HCT116 (cell line): ENCODE results near the gene ATP8A2. TPM values are rescaled to one million over a fixed set of nuclear protein-coding genes. Genes with fewer than 3 reads are reported as not detected.

Experiments
- ATAC-seq: fragments of 200-7000 bp; cut with Tn5 transposase; 2 replicates; pipeline ENCODE4 v1.9.1; 2020; ENCODE audit warnings: mild to moderate bottlenecking, moderate library complexity
- BruUV-seq: library from RNA; stranded (reverse); fragments of 400-500 nt; replicated peaks from 2 replicates; lab custom pipeline; 2021; lab: Mats Ljungman, UMichigan
- CTCF ChIA-PET: fragments of 300-600 bp; sonication (Branson Sonifier 250); formaldehyde crosslinking; loops from one replicate; lab custom pipeline; 2021; ENCODE audit warnings: antibody characterized with exemption; lab: Charles Lee
- POLR2A ChIA-PET: fragments of 300-600, 350-600 bp; sonication (Branson Sonifier 250); formaldehyde crosslinking; loops from one replicate; lab custom pipeline; 2021; ENCODE audit warnings: antibody characterized with exemption; lab: Charles Lee
- RAD21 ChIA-PET, 2 experiments: fragments of 300-600 bp; sonication (Branson Sonifier 250); formaldehyde crosslinking; loops; one replicate each; lab custom pipeline; 2023; ENCODE audit warnings: low total read pairs in 2 of 2; ENCODE audit not compliant: uncharacterized antibody in 2 of 2, unreplicated experiment in 2 of 2, low non-redundant PET in 1 of 2; lab: Charles Lee
- DNase-seq: peaks from one replicate; pipeline ENCODE4 v3.0.0-alpha.2; 2010; ENCODE audit warnings: low read depth, low spot score
- H2AFZ ChIP-seq: fragments of 200-600 bp; shearing (Covaris generic), sonication (generic); 2 replicates; pipeline ENCODE4 v1.6.1; 2017; ENCODE audit warnings: low read depth, mixed run types, mixed read lengths, antibody characterized with exemption, low read length; ENCODE audit not compliant: poor library complexity, severe bottlenecking
- H3K27ac ChIP-seq: 2 replicates; pipeline ENCODE4 v1.5.1; 2012; ENCODE audit warnings: low read depth, low read length
- H3K27me3 ChIP-seq: fragments of 200-600 bp; sonication (generic); 2 replicates; pipeline ENCODE4 v1.6.1; 2016; ENCODE audit warnings: mixed run types, low read length, mixed read lengths; ENCODE audit not compliant: insufficient read depth
- H3K36me3 ChIP-seq, 2 experiments: fragments of 200-500 bp in 1 of 2; fragments of 200-600 bp in 1 of 2; sonication (Bioruptor generic) in 1 of 2; sonication (generic) in 1 of 2; 2 replicates each; pipeline versions ENCODE4 v1.5.1 to v1.6.1; 2014 to 2016; ENCODE audit warnings: low read length in 2 of 2, inconsistent platforms in 1 of 2, mixed read lengths in 1 of 2, mixed run types in 1 of 2; ENCODE audit not compliant: insufficient read depth in 2 of 2, control insufficient read depth in 1 of 2
- H3K4me1 ChIP-seq, 2 experiments: fragments of 200-600 bp in 1 of 2; sonication (generic) in 1 of 2; 2 replicates each; pipeline versions ENCODE4 v1.5.1 to v1.6.1; 2012 to 2017; ENCODE audit warnings: low read length in 2 of 2, inconsistent platforms in 1 of 2, mild to moderate bottlenecking in 1 of 2, mixed read lengths in 1 of 2, mixed run types in 1 of 2, moderate library complexity in 1 of 2; ENCODE audit not compliant: insufficient read depth in 2 of 2, control insufficient read depth in 1 of 2
- H3K4me2 ChIP-seq: fragments of 200-600 bp; sonication (generic); 2 replicates; pipeline ENCODE4 v1.6.1; 2017; ENCODE audit warnings: mixed run types, low read length, mixed read lengths
- H3K4me3 ChIP-seq, 2 experiments: fragments of 200-600 bp in 1 of 2; sonication (generic) in 1 of 2; replicated peaks in 1 of 2; 2 replicates each; pipeline ENCODE4 v1.5.1; 2011 to 2016; ENCODE audit warnings: low read length in 2 of 2, control low read depth in 1 of 2, low read depth in 1 of 2, mild to moderate bottlenecking in 1 of 2, mixed read lengths in 1 of 2, mixed run types in 1 of 2
- H3K79me2 ChIP-seq: fragments of 200-600 bp; sonication (generic); 2 replicates; pipeline ENCODE4 v1.6.1; 2017; ENCODE audit warnings: mild to moderate bottlenecking, mixed run types, low read length, moderate library complexity, mixed read lengths; ENCODE audit not compliant: insufficient read depth
- H3K9ac ChIP-seq: fragments of 200-600 bp; sonication (generic); 2 replicates; pipeline ENCODE4 v1.6.1; 2016; ENCODE audit warnings: low read length, mixed read lengths
- H3K9me2 ChIP-seq: fragments of 200-600 bp; sonication (generic), shearing (Covaris generic); 2 replicates; pipeline ENCODE4 v1.6.1; 2017; ENCODE audit warnings: mixed run types, mild to moderate bottlenecking, moderate library complexity; ENCODE audit not compliant: insufficient read depth
- H3K9me3 ChIP-seq, 2 experiments: fragments of 200-500 bp in 1 of 2; fragments of 200-600 bp in 1 of 2; sonication (Bioruptor generic) in 1 of 2; sonication (generic) in 1 of 2; 2 replicates each; pipeline ENCODE4 v1.6.1; 2014 to 2017; ENCODE audit warnings: low read length in 2 of 2, mixed read lengths in 2 of 2, inconsistent platforms in 1 of 2, low read depth in 1 of 2, mild to moderate bottlenecking in 1 of 2, mixed run types in 1 of 2, moderate library complexity in 1 of 2; ENCODE audit not compliant: control insufficient read depth in 1 of 2, insufficient read depth in 1 of 2
- H4K20me1 ChIP-seq: fragments of 200-600 bp; sonication (generic), shearing (Covaris generic); 2 replicates; pipeline ENCODE4 v1.6.1; 2017; ENCODE audit warnings: mixed run types, mild to moderate bottlenecking, moderate library complexity; ENCODE audit not compliant: insufficient read depth
- CBX3 ChIP-seq: IDR thresholded peaks from 2 replicates; pipeline ENCODE4 v1.6.1; 2012; ENCODE audit warnings: low read depth
- CEBPB ChIP-seq: IDR thresholded peaks from 2 replicates; pipeline ENCODE4 v1.6.1; 2012; ENCODE audit warnings: low read depth
- ELF1 ChIP-seq: IDR thresholded peaks from 2 replicates; pipeline ENCODE4 v1.6.1; 2012; ENCODE audit warnings: low read depth, borderline replicate concordance
- EZH2 ChIP-seq: fragments of 200-600 bp; sonication (generic); IDR thresholded peaks from 2 replicates; pipeline ENCODE4 v1.6.1; 2017; ENCODE audit warnings: antibody characterized with exemption, mixed run types
- EZH2phosphoT487 ChIP-seq: fragments of 200-600 bp; IDR thresholded peaks from 2 replicates; pipeline ENCODE4 v1.6.1; 2018; ENCODE audit warnings: antibody characterized with exemption, borderline replicate concordance
- FOSL1 ChIP-seq: IDR thresholded peaks from 2 replicates; pipeline ENCODE4 v1.6.1; 2012; ENCODE audit warnings: low read depth
- POLR2A ChIP-seq: IDR thresholded peaks from 2 replicates; pipeline ENCODE4 v1.7.0; 2011; ENCODE audit warnings: borderline replicate concordance; ENCODE audit not compliant: insufficient read depth, insufficient read length; ENCODE audit errors: extremely low read depth
- POLR2AphosphoS5 ChIP-seq: IDR thresholded peaks from 2 replicates; pipeline ENCODE4 v1.6.1; 2011; ENCODE audit warnings: mild to moderate bottlenecking, low read depth, low read length, moderate library complexity
- SRF ChIP-seq: IDR thresholded peaks from 2 replicates; pipeline ENCODE4 v1.6.1; 2012; ENCODE audit warnings: low read depth
- TCF7L2 ChIP-seq: IDR thresholded peaks from 2 replicates; pipeline ENCODE4 v1.7.0; 2011; ENCODE audit warnings: borderline replicate concordance, inconsistent platforms; ENCODE audit not compliant: insufficient read depth, insufficient read length; ENCODE audit errors: extremely low read depth
- YY1 ChIP-seq: IDR thresholded peaks from 2 replicates; pipeline ENCODE4 v1.6.1; 2011; ENCODE audit warnings: low read length, low read depth, moderate library complexity, mild to moderate bottlenecking; ENCODE audit not compliant: insufficient replicate concordance; ENCODE audit errors: extremely low read depth
- ZFX ChIP-seq: fragments of 450-650 bp; IDR thresholded peaks from 2 replicates; pipeline ENCODE4 v1.6.1; 2017
- ZNF274 ChIP-seq: fragments of 200-500 bp; sonication (Bioruptor generic); IDR thresholded peaks from 2 replicates; pipeline ENCODE4 v1.6.1; 2014; ENCODE audit warnings: mild to moderate bottlenecking, low read depth, low read length, inconsistent platforms
- intact Hi-C: fragments of 100-400 bp; cut with micrococcal nuclease; formaldehyde crosslinking; loops from 2 replicates; pipeline ENCODE4 v1.10.0; 2022
- total RNA-seq: library from RNA; stranded (reverse); gene quantifications from one replicate; pipeline ENCODE4 v1.2.1, GENCODE V29; 2021; ENCODE audit not compliant: unreplicated experiment
- TF ChIP-seq, protein P1 (sequence below): IDR thresholded peaks from 2 replicates; pipeline ENCODE4 v1.6.1; 2012
- TF ChIP-seq, protein P2 (sequence below): IDR thresholded peaks from 2 replicates; pipeline ENCODE4 v1.6.1; 2012; ENCODE audit warnings: low read depth
- TF ChIP-seq, protein P3 (sequence below), 3 experiments: fragments of 200-600 bp in 1 of 3; sonication (generic) in 1 of 3; IDR thresholded peaks in 2 of 3; conservative IDR thresholded peaks in 1 of 3; 2 replicates each; pipeline ENCODE4 v1.5.1; 2012 to 2017; ENCODE audit warnings: low read depth in 2 of 3, low read length in 2 of 3, antibody characterized with exemption in 1 of 3, borderline replicate concordance in 1 of 3, control low read depth in 1 of 3, mild to moderate bottlenecking in 1 of 3, mixed read lengths in 1 of 3, mixed run types in 1 of 3, moderate library complexity in 1 of 3; ENCODE audit not compliant: insufficient read depth in 1 of 3

Gene ATP8A2
- total RNA-seq, 1 experiment from 2014 or later, result not detected

DNA sequence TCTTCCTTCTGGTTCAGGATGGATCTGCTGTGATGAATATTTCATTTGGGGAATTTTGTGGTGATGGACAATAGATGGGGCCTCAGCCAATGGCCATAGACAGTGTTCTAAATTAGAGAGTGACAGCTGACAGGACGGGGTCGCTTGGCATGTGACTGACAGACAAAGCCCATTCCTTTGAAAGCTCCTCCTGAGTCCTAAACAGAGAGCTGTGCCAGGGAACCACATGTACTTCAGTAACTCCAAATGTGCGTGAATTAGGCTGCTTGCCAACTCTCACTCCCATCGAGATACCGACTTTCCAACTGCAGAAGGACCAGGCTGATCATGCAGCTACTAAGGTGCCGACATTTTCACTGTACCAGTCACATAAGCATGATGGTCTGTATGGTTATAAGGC, 492.3 kb downstream of the ATP8A2 start:
- Histone ChIP-seq H3K4me1 (no peaks in the 10 kb centered on the region), H3K36me3 (no peaks in the 10 kb centered on the region), H3K9me3 (no peaks in the 10 kb centered on the region), H3K4me3 (no peak overlapping the region), H2AFZ (no peak overlapping the region), H3K27ac (no peak overlapping the region), H3K79me2 (no peaks in the 10 kb centered on the region), H3K9ac (no peak overlapping the region), H3K9me2 (no peaks in the 10 kb centered on the region), H4K20me1 (no peaks in the 10 kb centered on the region), H3K4me2 (no peak overlapping the region), H3K27me3 (peaks cover 56% of the 10 kb centered on the region)
- RAD21 ChIA-PET, result no interaction called here
- CTCF ChIA-PET, result no interaction called here
- ATAC-seq (no peak), DNase-seq (no peak)
- POLR2A ChIA-PET, result no interaction called here
- no TSS peak for BruUV-seq
- TF ChIP-seq CEBPB, result no peak
- TF ChIP-seq, protein P1, sequence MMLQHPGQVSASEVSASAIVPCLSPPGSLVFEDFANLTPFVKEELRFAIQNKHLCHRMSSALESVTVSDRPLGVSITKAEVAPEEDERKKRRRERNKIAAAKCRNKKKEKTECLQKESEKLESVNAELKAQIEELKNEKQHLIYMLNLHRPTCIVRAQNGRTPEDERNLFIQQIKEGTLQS, result no peak
- no peak for TF ChIP-seq CBX3
- no peak for TF ChIP-seq SRF
- TF ChIP-seq, protein P2, sequence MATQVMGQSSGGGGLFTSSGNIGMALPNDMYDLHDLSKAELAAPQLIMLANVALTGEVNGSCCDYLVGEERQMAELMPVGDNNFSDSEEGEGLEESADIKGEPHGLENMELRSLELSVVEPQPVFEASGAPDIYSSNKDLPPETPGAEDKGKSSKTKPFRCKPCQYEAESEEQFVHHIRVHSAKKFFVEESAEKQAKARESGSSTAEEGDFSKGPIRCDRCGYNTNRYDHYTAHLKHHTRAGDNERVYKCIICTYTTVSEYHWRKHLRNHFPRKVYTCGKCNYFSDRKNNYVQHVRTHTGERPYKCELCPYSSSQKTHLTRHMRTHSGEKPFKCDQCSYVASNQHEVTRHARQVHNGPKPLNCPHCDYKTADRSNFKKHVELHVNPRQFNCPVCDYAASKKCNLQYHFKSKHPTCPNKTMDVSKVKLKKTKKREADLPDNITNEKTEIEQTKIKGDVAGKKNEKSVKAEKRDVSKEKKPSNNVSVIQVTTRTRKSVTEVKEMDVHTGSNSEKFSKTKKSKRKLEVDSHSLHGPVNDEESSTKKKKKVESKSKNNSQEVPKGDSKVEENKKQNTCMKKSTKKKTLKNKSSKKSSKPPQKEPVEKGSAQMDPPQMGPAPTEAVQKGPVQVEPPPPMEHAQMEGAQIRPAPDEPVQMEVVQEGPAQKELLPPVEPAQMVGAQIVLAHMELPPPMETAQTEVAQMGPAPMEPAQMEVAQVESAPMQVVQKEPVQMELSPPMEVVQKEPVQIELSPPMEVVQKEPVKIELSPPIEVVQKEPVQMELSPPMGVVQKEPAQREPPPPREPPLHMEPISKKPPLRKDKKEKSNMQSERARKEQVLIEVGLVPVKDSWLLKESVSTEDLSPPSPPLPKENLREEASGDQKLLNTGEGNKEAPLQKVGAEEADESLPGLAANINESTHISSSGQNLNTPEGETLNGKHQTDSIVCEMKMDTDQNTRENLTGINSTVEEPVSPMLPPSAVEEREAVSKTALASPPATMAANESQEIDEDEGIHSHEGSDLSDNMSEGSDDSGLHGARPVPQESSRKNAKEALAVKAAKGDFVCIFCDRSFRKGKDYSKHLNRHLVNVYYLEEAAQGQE, result no peak
- TF ChIP-seq EZH2phosphoT487, result no peak
- TF ChIP-seq FOSL1, result no peak
- no peak for TF ChIP-seq POLR2AphosphoS5
- no peak for TF ChIP-seq YY1
- TF ChIP-seq POLR2A, result no peak
- TF ChIP-seq EZH2, result no peak
- no peak for TF ChIP-seq ELF1
- TF ChIP-seq, protein P3, sequence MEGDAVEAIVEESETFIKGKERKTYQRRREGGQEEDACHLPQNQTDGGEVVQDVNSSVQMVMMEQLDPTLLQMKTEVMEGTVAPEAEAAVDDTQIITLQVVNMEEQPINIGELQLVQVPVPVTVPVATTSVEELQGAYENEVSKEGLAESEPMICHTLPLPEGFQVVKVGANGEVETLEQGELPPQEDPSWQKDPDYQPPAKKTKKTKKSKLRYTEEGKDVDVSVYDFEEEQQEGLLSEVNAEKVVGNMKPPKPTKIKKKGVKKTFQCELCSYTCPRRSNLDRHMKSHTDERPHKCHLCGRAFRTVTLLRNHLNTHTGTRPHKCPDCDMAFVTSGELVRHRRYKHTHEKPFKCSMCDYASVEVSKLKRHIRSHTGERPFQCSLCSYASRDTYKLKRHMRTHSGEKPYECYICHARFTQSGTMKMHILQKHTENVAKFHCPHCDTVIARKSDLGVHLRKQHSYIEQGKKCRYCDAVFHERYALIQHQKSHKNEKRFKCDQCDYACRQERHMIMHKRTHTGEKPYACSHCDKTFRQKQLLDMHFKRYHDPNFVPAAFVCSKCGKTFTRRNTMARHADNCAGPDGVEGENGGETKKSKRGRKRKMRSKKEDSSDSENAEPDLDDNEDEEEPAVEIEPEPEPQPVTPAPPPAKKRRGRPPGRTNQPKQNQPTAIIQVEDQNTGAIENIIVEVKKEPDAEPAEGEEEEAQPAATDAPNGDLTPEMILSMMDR (IDR thresholded peaks at IDR 0.05 in 2 of 3, conservative IDR thresholded peaks at IDR 0.05 in 1 of 3; ENCODE audit: borderline replicate concordance in 1 of 3, insufficient read depth in 1 of 3, low read depth in 2 of 3, low read length in 2 of 3), result no peak
- TF ChIP-seq ZNF274, result no peak
- no peak for TF ChIP-seq TCF7L2
- no peak for TF ChIP-seq ZFX
- intact Hi-C loops, result no loop called here
